OCI-LY3 (cell line): ENCODE results near the gene NEURL1B.

ENCODE experiments used
- H2AFZ ChIP-seq: fragments of 200-600, 300-600 bp; shearing (Covaris generic); 2 replicates; pipeline ENCODE4 v1.6.0; 2014; ENCODE audit warnings: antibody characterized with exemption, low read depth, low read length
- H3K27ac ChIP-seq: fragments of 200-600, 300-600 bp; sonication (generic); 2 replicates; pipeline ENCODE4 v1.5.1; 2014; ENCODE audit warnings: mild to moderate bottlenecking, low read length, moderate library complexity, mixed read lengths
- H3K27me3 ChIP-seq: fragments of 200-600, 300-600 bp; sonication (generic); 2 replicates; pipeline ENCODE4 v1.6.1; 2014; ENCODE audit warnings: low read depth, low read length, mixed read lengths
- H3K36me3 ChIP-seq: fragments of 200-600, 300-600 bp; sonication (generic); replicated peaks from 2 replicates; pipeline ENCODE3; 2014; ENCODE audit warnings: low read depth, low read length, mixed read lengths
- H3K4me1 ChIP-seq: fragments of 300-600, 200-600 bp; sonication (generic); 2 replicates; pipeline ENCODE4 v1.6.1; 2014; ENCODE audit warnings: low read length, mixed read lengths
- H3K4me2 ChIP-seq: fragments of 200-600, 300-600 bp; sonication (generic); 2 replicates; pipeline ENCODE4 v1.6.1; 2014; ENCODE audit warnings: low read length, mixed read lengths
- H3K4me3 ChIP-seq: fragments of 300-600, 200-600 bp; sonication (generic); 2 replicates; pipeline ENCODE4 v1.5.1; 2014; ENCODE audit warnings: antibody characterized with exemption, mild to moderate bottlenecking, low read length, moderate library complexity
- H3K79me2 ChIP-seq: fragments of 300-600, 200-600 bp; shearing (Covaris generic); 2 replicates; pipeline ENCODE4 v1.6.1; 2014; ENCODE audit warnings: mild to moderate bottlenecking, low read length, mixed read lengths
- H3K9ac ChIP-seq: fragments of 300-600, 200-600 bp; shearing (Covaris generic); 2 replicates; pipeline ENCODE4 v1.6.0; 2014; ENCODE audit warnings: mild to moderate bottlenecking, low read length, moderate library complexity
- H3K9me3 ChIP-seq: fragments of 200-600, 300-600 bp; shearing (Covaris generic); 2 replicates; pipeline ENCODE4 v1.6.1; 2014; ENCODE audit warnings: low read length, mixed read lengths; ENCODE audit not compliant: insufficient read depth
- H4K20me1 ChIP-seq: fragments of 200-600, 300-600 bp; sonication (generic); 2 replicates; pipeline ENCODE4 v1.6.1; 2016; ENCODE audit warnings: low read length, mixed read lengths; ENCODE audit not compliant: insufficient read depth
- EZH2phosphoT487 ChIP-seq: fragments of 200-600 bp; shearing (Covaris generic); IDR thresholded peaks from 2 replicates; pipeline ENCODE4 v1.6.1; 2018; ENCODE audit warnings: antibody characterized with exemption, mixed run types, low read depth
- TF ChIP-seq, protein P1 (sequence below): fragments of 200-600, 300-600 bp; sonication (generic); IDR thresholded peaks from 2 replicates; pipeline ENCODE4 v1.5.1; 2014; ENCODE audit warnings: antibody characterized with exemption, low read length, low read depth

NEURL1B gene

DNA sequence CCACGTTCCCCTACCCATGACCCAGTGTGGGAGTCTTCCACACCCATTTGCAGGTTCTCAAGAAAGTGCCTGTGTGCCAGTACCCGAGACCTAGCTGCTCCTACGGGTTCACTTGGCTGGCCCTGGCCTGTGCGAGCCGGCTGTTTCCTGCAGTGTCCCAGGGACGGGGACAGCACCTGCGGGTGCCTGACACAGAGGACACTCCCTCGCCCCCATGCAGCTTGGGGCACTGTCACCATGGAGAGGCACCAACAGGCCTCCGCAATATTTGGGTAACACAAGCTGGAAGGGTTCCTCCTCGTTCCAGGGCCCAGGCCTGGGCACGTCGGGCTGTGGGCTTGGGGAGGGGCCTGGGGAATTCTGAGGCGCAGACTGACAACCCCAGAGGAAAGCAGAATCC, 88.5 kb downstream of the NEURL1B start:
- no peak overlapping the region for H3K27ac ChIP-seq
- H4K20me1 ChIP-seq, result no peaks in the 10 kb centered on the region

DNA sequence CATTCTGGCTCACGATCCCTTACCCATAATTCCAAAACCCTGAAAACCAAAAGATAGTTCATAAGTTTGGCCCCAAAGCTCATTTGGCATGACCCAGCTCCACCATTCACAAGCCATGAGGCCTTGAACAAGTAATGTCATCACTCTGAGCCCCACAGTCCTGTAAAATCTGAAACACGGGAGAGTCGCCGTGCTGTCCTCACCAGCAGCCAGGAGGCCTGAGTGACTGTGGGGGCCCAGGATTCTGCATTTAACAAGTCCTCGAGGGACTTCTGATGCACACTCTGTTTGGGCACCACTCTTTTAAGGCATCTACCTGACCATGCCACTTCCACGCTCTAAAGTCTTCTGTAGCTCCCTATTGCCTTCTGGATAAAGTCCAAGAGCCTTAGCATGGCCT, 89.2 kb downstream of the NEURL1B start:
- H3K4me3 ChIP-seq, result no peak overlapping the region
- H3K9ac ChIP-seq, result no peak overlapping the region
- H3K4me2 ChIP-seq, result no peak overlapping the region
- H3K27me3 ChIP-seq, result peaks cover 13% of the 10 kb centered on the region
- H3K9me3 ChIP-seq, result no peaks in the 10 kb centered on the region
- no peak for TF ChIP-seq EZH2phosphoT487
- TF ChIP-seq, protein P1, sequence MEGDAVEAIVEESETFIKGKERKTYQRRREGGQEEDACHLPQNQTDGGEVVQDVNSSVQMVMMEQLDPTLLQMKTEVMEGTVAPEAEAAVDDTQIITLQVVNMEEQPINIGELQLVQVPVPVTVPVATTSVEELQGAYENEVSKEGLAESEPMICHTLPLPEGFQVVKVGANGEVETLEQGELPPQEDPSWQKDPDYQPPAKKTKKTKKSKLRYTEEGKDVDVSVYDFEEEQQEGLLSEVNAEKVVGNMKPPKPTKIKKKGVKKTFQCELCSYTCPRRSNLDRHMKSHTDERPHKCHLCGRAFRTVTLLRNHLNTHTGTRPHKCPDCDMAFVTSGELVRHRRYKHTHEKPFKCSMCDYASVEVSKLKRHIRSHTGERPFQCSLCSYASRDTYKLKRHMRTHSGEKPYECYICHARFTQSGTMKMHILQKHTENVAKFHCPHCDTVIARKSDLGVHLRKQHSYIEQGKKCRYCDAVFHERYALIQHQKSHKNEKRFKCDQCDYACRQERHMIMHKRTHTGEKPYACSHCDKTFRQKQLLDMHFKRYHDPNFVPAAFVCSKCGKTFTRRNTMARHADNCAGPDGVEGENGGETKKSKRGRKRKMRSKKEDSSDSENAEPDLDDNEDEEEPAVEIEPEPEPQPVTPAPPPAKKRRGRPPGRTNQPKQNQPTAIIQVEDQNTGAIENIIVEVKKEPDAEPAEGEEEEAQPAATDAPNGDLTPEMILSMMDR, result no peak
- H3K79me2 ChIP-seq, result no peaks in the 10 kb centered on the region
- no peaks in the 10 kb centered on the region for H3K36me3 ChIP-seq
- no peak overlapping the region for H3K27ac ChIP-seq
- no peak overlapping the region for H2AFZ ChIP-seq
- H4K20me1 ChIP-seq, result no peaks in the 10 kb centered on the region
- H3K4me1 ChIP-seq, result no peaks in the 10 kb centered on the region

More for the DNA sequence above, 88.5 kb downstream of the NEURL1B start:
- Histone ChIP-seq H3K9ac (no peak overlapping the region), H3K4me1 (no peaks in the 10 kb centered on the region), H3K9me3 (no peaks in the 10 kb centered on the region), H3K36me3 (no peaks in the 10 kb centered on the region), H3K79me2 (no peaks in the 10 kb centered on the region), H3K4me2 (no peak overlapping the region), H3K27me3 (peaks cover 13% of the 10 kb centered on the region), H3K4me3 (no peak overlapping the region), H2AFZ (no peak overlapping the region)
- no peak for TF ChIP-seq EZH2phosphoT487
- TF ChIP-seq, protein P1, result no peak

DNA sequence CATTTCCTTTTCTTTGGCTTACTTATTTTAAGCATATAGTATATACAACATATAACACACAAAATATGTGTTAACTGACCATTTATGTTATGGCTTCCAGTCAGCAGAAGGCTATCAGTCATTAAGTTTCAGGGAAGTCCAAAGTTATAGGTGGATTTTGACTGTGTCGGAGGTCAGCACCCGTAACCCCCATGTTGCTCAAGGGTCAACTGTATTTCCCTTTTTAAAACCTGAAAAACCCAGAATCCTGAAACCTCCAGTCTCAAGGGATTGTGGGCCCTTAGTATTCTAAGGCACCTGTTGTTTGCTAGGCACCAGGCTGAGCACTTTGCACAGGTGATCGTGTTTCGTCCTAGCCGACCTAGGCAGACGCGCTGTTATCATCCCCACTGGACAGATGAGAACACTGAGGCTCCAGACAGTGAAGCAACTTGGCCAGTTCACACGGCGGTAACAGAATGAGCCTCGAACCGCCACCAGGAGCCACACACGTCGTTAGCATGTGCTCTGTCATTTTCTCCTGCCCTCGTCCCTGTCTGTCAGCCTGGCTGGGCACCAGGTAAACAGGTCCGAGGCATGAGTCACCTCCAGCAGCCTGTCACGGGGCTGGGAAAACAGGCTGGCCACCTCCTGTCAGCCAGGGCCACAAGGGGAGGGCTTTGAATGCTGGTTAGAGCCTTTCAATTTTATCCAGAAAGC, 90.1 kb downstream of the NEURL1B start:
- H3K27ac ChIP-seq, result no peak overlapping the region
- no peaks in the 10 kb centered on the region for H4K20me1 ChIP-seq
- H3K4me3 ChIP-seq, result no peak overlapping the region
- H3K79me2 ChIP-seq, result no peaks in the 10 kb centered on the region
- H2AFZ ChIP-seq, result no peak overlapping the region
- no peak for TF ChIP-seq EZH2phosphoT487
- TF ChIP-seq, protein P1, result no peak
- H3K4me1 ChIP-seq, result no peaks in the 10 kb centered on the region
- no peak overlapping the region for H3K9ac ChIP-seq
- H3K27me3 ChIP-seq, result peaks cover 13% of the 10 kb centered on the region
- no peaks in the 10 kb centered on the region for H3K9me3 ChIP-seq
- H3K4me2 ChIP-seq, result no peak overlapping the region
- no peaks in the 10 kb centered on the region for H3K36me3 ChIP-seq

DNA sequence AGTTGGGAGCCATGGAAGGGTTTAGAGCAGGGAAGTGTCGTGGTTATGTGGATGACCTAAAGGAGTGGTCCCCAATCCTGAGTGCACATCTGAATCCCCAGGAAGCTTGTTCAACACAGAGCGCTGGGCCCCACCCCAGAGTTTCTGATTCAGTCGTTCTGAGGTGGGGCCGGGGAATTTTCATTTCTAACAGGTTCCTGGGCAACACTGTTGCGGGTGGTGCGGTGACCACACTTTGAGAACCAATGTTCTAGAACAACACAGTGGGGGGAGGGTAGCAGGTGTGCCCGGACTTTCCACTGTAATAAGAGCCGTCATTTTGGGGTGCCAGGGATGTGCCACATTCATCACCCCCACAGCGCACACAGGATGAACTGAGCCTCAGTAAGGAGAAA, 90.6 kb downstream of the NEURL1B start:
- Histone ChIP-seq H2AFZ (no peak overlapping the region), H3K79me2 (no peaks in the 10 kb centered on the region), H3K27me3 (peaks cover 11% of the 10 kb centered on the region), H3K36me3 (no peaks in the 10 kb centered on the region), H3K9ac (no peak overlapping the region), H3K4me3 (no peak overlapping the region), H3K27ac (no peak overlapping the region), H3K4me2 (no peak overlapping the region), H3K9me3 (no peaks in the 10 kb centered on the region), H3K4me1 (no peaks in the 10 kb centered on the region), H4K20me1 (no peaks in the 10 kb centered on the region)
- TF ChIP-seq, protein P1, result no peak
- TF ChIP-seq EZH2phosphoT487, result no peak
